ENCODE data around the gene NME7. TPM values are rescaled to one million over a fixed set of nuclear protein-coding genes. Genes with fewer than 3 reads are reported as not detected.

Gene NME7
- total and polyA plus RNA-seq, 10 donors: 4.0 to 22.0 (median 9.7) TPM

DNA sequence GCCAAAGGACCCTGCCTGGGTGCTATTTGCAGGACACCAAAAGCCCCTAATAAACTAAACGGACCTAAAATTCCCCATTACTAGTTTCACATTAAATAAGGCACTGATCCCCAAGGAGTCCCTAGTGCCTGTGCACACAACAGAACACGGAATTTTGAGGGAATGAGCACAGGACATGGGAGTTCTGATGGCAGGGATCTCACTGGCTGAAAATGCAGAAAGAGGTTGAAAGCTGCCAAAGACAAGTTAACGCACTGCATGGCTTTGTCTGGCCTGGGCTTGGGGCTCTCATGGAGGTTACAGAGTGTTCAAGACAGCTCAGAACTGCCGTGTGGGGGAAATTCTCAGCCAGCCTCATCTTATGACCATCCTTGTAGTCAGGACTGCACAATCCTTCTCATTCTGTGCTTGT, 276.7 kb downstream of the NME7 start:
- Histone ChIP-seq H3K27ac (no peak overlapping the region), H3K36me3 (no peaks in the 10 kb centered on the region), H3K4me1 (no peaks in the 10 kb centered on the region), H3K27me3 (replicated peaks in 1 of 7) (peaks cover 0 to 4% (median 0%) of the 10 kb centered on the region in 7 donors), H3K4me3 (no peak overlapping the region), H3K9me3 (no peaks in the 10 kb centered on the region)
- intact Hi-C loops (cut with DNase I; ENCODE audit: low total_unique reads): no loop called here
- no peak for DNase-seq
- 75 to 87% (median 78%) methylated on average over 4 of the region's 4 CpGs for WGBS, 5 donors
- no peak for TF ChIP-seq POLR2AphosphoS5 (IDR thresholded peaks at IDR 0.05)

DNA sequence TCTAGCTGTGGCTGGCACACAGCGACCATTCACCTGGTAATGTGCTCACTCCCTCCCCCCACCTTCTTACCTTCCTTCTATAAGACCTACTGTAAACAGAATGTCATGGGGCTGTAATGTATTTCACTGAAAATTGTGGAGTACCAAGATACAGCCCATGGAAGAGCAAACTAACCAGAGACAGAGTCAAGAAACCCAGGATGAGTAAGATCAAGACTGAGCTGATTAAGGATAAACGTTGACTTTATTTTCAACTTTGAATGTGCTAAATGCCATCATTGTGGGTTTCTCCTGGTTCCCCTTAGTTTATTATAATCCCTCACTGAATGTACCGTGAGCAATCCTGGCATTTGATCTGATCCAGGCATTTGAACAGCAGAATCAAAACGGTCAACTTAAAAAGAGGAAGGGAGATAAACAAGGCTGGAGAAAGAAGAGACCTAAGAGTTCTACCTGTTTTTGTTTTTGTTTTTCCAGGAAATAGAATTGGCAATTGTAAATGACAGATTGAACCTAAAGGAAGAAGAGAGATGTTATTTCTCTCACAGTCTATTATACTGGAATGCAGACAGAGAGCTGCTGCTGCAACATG, 277.2 kb downstream of the NME7 start:
- Histone ChIP-seq H3K27me3 (replicated peaks in 1 of 7) (peaks cover 0 to 4% (median 0%) of the 10 kb centered on the region in 7 donors), H3K27ac (no peak overlapping the region), H3K36me3 (no peaks in the 10 kb centered on the region), H3K4me1 (no peaks in the 10 kb centered on the region), H3K9me3 (no peaks in the 10 kb centered on the region), H3K4me3 (no peak overlapping the region)
- WGBS, 5 donors: 61 to 74% (median 66%) methylated on average over 4 of the region's 4 CpGs
- TF ChIP-seq POLR2AphosphoS5 (IDR thresholded peaks at IDR 0.05): no peak
- no peak for TF ChIP-seq POLR2A (IDR thresholded peaks at IDR 0.05)
- TF ChIP-seq, protein P1, sequence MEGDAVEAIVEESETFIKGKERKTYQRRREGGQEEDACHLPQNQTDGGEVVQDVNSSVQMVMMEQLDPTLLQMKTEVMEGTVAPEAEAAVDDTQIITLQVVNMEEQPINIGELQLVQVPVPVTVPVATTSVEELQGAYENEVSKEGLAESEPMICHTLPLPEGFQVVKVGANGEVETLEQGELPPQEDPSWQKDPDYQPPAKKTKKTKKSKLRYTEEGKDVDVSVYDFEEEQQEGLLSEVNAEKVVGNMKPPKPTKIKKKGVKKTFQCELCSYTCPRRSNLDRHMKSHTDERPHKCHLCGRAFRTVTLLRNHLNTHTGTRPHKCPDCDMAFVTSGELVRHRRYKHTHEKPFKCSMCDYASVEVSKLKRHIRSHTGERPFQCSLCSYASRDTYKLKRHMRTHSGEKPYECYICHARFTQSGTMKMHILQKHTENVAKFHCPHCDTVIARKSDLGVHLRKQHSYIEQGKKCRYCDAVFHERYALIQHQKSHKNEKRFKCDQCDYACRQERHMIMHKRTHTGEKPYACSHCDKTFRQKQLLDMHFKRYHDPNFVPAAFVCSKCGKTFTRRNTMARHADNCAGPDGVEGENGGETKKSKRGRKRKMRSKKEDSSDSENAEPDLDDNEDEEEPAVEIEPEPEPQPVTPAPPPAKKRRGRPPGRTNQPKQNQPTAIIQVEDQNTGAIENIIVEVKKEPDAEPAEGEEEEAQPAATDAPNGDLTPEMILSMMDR (IDR thresholded peaks at IDR 0.05 in 8 of 11, conservative IDR thresholded peaks at IDR 0.05 in 3 of 11): no peak
- DNase-seq: no peak
- intact Hi-C loops (cut with DNase I; ENCODE audit: low total_unique reads): no loop called here

DNA sequence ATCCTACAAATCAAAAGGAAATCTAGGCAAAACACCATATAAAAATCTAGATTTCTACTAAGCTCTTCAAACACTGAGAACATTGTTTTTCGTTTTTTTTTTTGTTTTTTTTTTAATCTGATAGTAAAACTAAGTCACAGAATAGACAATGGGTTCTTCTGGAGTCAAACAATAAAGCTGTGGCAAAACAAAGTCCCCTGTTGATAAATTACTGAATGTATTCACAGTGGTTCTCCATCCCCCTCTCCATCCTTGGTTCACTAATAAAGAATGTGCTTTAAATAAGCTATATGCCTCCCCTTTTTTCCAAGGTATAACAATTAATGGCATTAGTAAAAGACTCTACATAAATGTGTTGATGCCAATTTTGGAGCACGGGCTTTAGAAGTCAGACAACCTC, 277.8 kb downstream of the NME7 start:
- no peak overlapping the region for H3K4me3 ChIP-seq
- 80 to 94% (median 80%) methylated on average over 2 of the region's 2 CpGs for WGBS, 5 donors
- no peaks in the 10 kb centered on the region for H3K9me3 ChIP-seq
- intact Hi-C loops (cut with DNase I; ENCODE audit: low total_unique reads): no loop called here
- DNase-seq: no peak
- TF ChIP-seq, protein P1 (IDR thresholded peaks at IDR 0.05 in 8 of 11, conservative IDR thresholded peaks at IDR 0.05 in 3 of 11): no peak
- no peak for TF ChIP-seq POLR2A (IDR thresholded peaks at IDR 0.05)
- peaks cover 0 to 4% (median 0%) of the 10 kb centered on the region in 7 donors for H3K27me3 ChIP-seq (replicated peaks in 1 of 7)
- H3K27ac ChIP-seq: no peak overlapping the region
- H3K4me1 ChIP-seq: no peaks in the 10 kb centered on the region
- no peaks in the 10 kb centered on the region for H3K36me3 ChIP-seq

DNA sequence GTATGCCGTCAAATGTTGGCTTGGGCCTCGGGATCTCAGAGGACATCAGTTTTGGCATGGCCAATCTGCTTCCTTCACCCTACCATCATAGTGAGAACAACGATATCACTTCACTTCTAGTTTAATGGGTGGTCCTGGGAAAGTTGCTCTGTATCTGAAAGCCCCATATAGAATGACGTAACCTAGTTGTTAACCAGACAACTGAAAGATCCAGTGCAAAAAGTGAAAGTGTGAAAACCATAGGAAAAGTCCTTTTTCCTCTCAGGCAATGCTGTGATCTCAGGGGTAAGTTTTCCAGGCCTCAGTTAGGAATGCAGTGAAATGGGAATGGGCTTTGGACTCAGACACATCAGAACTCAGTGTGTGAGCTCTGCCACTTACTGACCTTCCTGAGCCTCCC, 279.7 kb downstream of the NME7 start:
- intact Hi-C loops (cut with DNase I; ENCODE audit: low total_unique reads): no loop called here
- H3K4me1 ChIP-seq: no peaks in the 10 kb centered on the region
- TF ChIP-seq POLR2A (IDR thresholded peaks at IDR 0.05): no peak
- TF ChIP-seq POLR2AphosphoS5 (IDR thresholded peaks at IDR 0.05): no peak
- TF ChIP-seq, protein P1 (IDR thresholded peaks at IDR 0.05 in 8 of 11, conservative IDR thresholded peaks at IDR 0.05 in 3 of 11): no peak
- no peaks in the 10 kb centered on the region for H3K27me3 ChIP-seq (replicated peaks in 1 of 7)
- no peak overlapping the region for H3K4me3 ChIP-seq
- H3K27ac ChIP-seq: no peak overlapping the region
- no peak for DNase-seq
- no peaks in the 10 kb centered on the region for H3K36me3 ChIP-seq
- no peaks in the 10 kb centered on the region for H3K9me3 ChIP-seq
- 89 to 94% (median 92%) methylated on average over 4 of the region's 4 CpGs for WGBS, 5 donors
